GM12864 (cell line): ENCODE data around the gene DDX1.
"Not testable (repeated sequence)": the region's sequence is repeated elsewhere in the genome, so short reads cannot be mapped to it uniquely, and the experiment has no call there.

Source experiments
- DNase-seq: peaks from one replicate; pipeline ENCODE4 v3.0.0-alpha.2; 2011; ENCODE audit warnings: low read depth
- H3K4me3 ChIP-seq: 2 replicates; pipeline ENCODE4 v1.5.1; 2011; ENCODE audit warnings: mild to moderate bottlenecking, low read depth, low read length, control low read depth
- CTCF ChIP-seq: IDR thresholded peaks from 2 replicates; pipeline ENCODE4 v1.5.1; 2011; ENCODE audit warnings: low read depth, mild to moderate bottlenecking, moderate library complexity, low read length, control low read depth, inconsistent platforms; ENCODE audit errors: missing control alignments

The DDX1 gene

GRCh38 chr2:15679386-15679924 lies 87.8 kb downstream of the DDX1 start:
- DNase-seq = no peak
- TF ChIP-seq CTCF = no peak
- H3K4me3 ChIP-seq = no peak overlapping the region

- DNase-seq, H3K4me3 ChIP-seq: not testable (repeated sequence)
These were observed 88.5 kb downstream of the DDX1 start for GRCh38 chr2:15680132-15680531.
